ENCODE data around the gene SLC44A1.

- TF ChIP-seq CTCF (IDR thresholded peaks at IDR 0.05) (no peak), POLR2A (IDR thresholded peaks at IDR 0.05) (no peak)
Measured at GRCh38 chr9:105329719-105330062, 85.2 kb downstream of the SLC44A1 start.

Data from Peyer's patch (tissue), 4 donors.